Activated CD4-positive, alpha-beta T cell treated with anti-CD3 and anti-CD28 coated beads for 36 hours (primary cell): ENCODE measurements around the gene VTCN1. TPM values are rescaled to one million over a fixed set of nuclear protein-coding genes. Genes with fewer than 3 reads are reported as not detected.

Source experiments
- ATAC-seq: fragments of 200-7000 bp; cut with Tn5 transposase; one replicate; pipeline ENCODE4 v1.10.0; 2021; ENCODE audit warnings: mild to moderate bottlenecking, moderate library complexity
- CTCF ChIA-PET: fragments of 350-600 bp; sonication (Branson Sonifier 250); formaldehyde crosslinking; loops from one replicate; lab custom pipeline; 2021; ENCODE audit warnings: antibody characterized with exemption; lab: Charles Lee
- POLR2A ChIA-PET: fragments of 350-600 bp; sonication (Branson Sonifier 250); formaldehyde crosslinking; loops from one replicate; lab custom pipeline; 2021; ENCODE audit warnings: antibody characterized with exemption, inconsistent platforms; lab: Charles Lee
- DNase-seq: peaks from one replicate; pipeline ENCODE4 v3.0.0-alpha.2; 2020
- H3K27ac Mint-ChIP-seq: one replicate; pipeline ENCODE4 v1.8.0; 2021; ENCODE audit warnings: mixed read lengths
- H3K27me3 Mint-ChIP-seq: one replicate; pipeline ENCODE4 v1.8.0; 2021; ENCODE audit warnings: mixed read lengths
- H3K36me3 Mint-ChIP-seq: one replicate; pipeline ENCODE4 v1.8.0; 2021; ENCODE audit warnings: low read depth, mixed read lengths
- H3K4me1 Mint-ChIP-seq: one replicate; pipeline ENCODE4 v1.8.0; 2021; ENCODE audit warnings: mixed read lengths
- H3K4me3 Mint-ChIP-seq: one replicate; pipeline ENCODE4 v1.8.0; 2021; ENCODE audit warnings: mild to moderate bottlenecking, moderate library complexity, mixed read lengths
- H3K9me3 Mint-ChIP-seq: one replicate; pipeline ENCODE4 v1.8.0; 2021; ENCODE audit warnings: low read depth, mixed read lengths
- intact Hi-C, 2 experiments: fragments of 100-400 bp; cut with DNase I in 1 of 2; cut with micrococcal nuclease in 1 of 2; formaldehyde crosslinking; loops; one replicate each; pipeline versions ENCODE4 v1.14.2 to v1.15.1; 2022 to 2024; cut with DNase I, micrococcal nuclease
- total RNA-seq, 2 experiments: library from RNA; stranded (reverse); gene quantifications; one replicate each; pipeline ENCODE4 v1.2.3, GENCODE V29; 2021

Gene VTCN1
- total RNA-seq, 2 experiments from 2014 or later: not detected

- Mint-ChIP-seq H3K4me1 (no peaks in the 10 kb centered on the region), H3K36me3 (no peaks in the 10 kb centered on the region), H3K9me3 (no peaks in the 10 kb centered on the region), H3K4me3 (no peak overlapping the region), H3K27ac (no peak overlapping the region), H3K27me3 (no peaks in the 10 kb centered on the region)
- ATAC-seq: no peak
- ChIA-PET CTCF (interaction anchor here (0.6 kb wide), 1 partner anchor 680 kb away, joined by 4 read pairs; no protein-coding TSS in a partner anchor), POLR2A (no interaction called here)
- intact Hi-C loops: no loop called here
- DNase-seq: no peak
These were observed 31.3 kb downstream of the VTCN1 start for GRCh38 chr1:117179471-117179870.

GRCh38 chr1:117178756-117179155 lies 32.0 kb downstream of the VTCN1 start:
- POLR2A ChIA-PET: no interaction called here
- no peak overlapping the region for H3K27ac Mint-ChIP-seq
- CTCF ChIA-PET: interaction anchor here (0.6 kb wide), 1 partner anchor 680 kb away, joined by 4 read pairs; no protein-coding TSS in a partner anchor
- H3K27me3 Mint-ChIP-seq: no peaks in the 10 kb centered on the region
- ATAC-seq (no peak), DNase-seq (no peak)
- no peaks in the 10 kb centered on the region for H3K9me3 Mint-ChIP-seq
- no peaks in the 10 kb centered on the region for H3K4me1 Mint-ChIP-seq
- H3K4me3 Mint-ChIP-seq: no peak overlapping the region
- intact Hi-C loops: no loop called here
- no peaks in the 10 kb centered on the region for H3K36me3 Mint-ChIP-seq

GRCh38 chr1:117177376-117177775 lies 33.4 kb downstream of the VTCN1 start:
- ATAC-seq: no peak
- DNase-seq: no peak
- no peaks in the 10 kb centered on the region for H3K4me1 Mint-ChIP-seq
- H3K27ac Mint-ChIP-seq: no peak overlapping the region
- no peaks in the 10 kb centered on the region for H3K36me3 Mint-ChIP-seq
- no peaks in the 10 kb centered on the region for H3K27me3 Mint-ChIP-seq
- H3K9me3 Mint-ChIP-seq: no peaks in the 10 kb centered on the region
- ChIA-PET POLR2A (no interaction called here), CTCF (interaction anchor here (0.6 kb wide), 2 partner anchors 53 to 327 kb away, joined by 3 read pairs; no protein-coding TSS in a partner anchor)
- intact Hi-C loops: no loop called here
- H3K4me3 Mint-ChIP-seq: no peak overlapping the region

GRCh38 chr1:117176579-117176978 lies 34.1 kb downstream of the VTCN1 start:
- no peak overlapping the region for H3K27ac Mint-ChIP-seq
- no peaks in the 10 kb centered on the region for H3K4me1 Mint-ChIP-seq
- ATAC-seq (no peak), DNase-seq (no peak)
- ChIA-PET CTCF (no interaction called here), POLR2A (no interaction called here)
- H3K9me3 Mint-ChIP-seq: no peaks in the 10 kb centered on the region
- H3K36me3 Mint-ChIP-seq: no peaks in the 10 kb centered on the region
- no peaks in the 10 kb centered on the region for H3K27me3 Mint-ChIP-seq
- intact Hi-C loops: no loop called here
- no peak overlapping the region for H3K4me3 Mint-ChIP-seq

- H3K36me3 Mint-ChIP-seq: no peaks in the 10 kb centered on the region
- H3K4me3 Mint-ChIP-seq: no peak overlapping the region
- no peak for ATAC-seq
- ChIA-PET CTCF (no interaction called here), POLR2A (no interaction called here)
- no peaks in the 10 kb centered on the region for H3K4me1 Mint-ChIP-seq
- no peaks in the 10 kb centered on the region for H3K9me3 Mint-ChIP-seq
- DNase-seq: no peak
- H3K27ac Mint-ChIP-seq: no peak overlapping the region
- H3K27me3 Mint-ChIP-seq: no peaks in the 10 kb centered on the region
- intact Hi-C loops: no loop called here
These were observed 35.9 kb downstream of the VTCN1 start for GRCh38 chr1:117174851-117175250.

GRCh38 chr1:117173691-117174090 lies 37.0 kb downstream of the VTCN1 start:
- Mint-ChIP-seq H3K27me3 (no peaks in the 10 kb centered on the region), H3K27ac (no peak overlapping the region), H3K36me3 (no peaks in the 10 kb centered on the region), H3K4me1 (no peaks in the 10 kb centered on the region), H3K9me3 (no peaks in the 10 kb centered on the region), H3K4me3 (no peak overlapping the region)
- POLR2A ChIA-PET: no interaction called here
- DNase-seq (no peak), ATAC-seq (no peak)
- intact Hi-C loops: no loop called here
- CTCF ChIA-PET: no interaction called here

GRCh38 chr1:117173006-117173405 lies 37.7 kb downstream of the VTCN1 start:
- no peaks in the 10 kb centered on the region for H3K4me1 Mint-ChIP-seq
- ATAC-seq (no peak), DNase-seq (no peak)
- POLR2A ChIA-PET: no interaction called here
- H3K4me3 Mint-ChIP-seq: no peak overlapping the region
- no peaks in the 10 kb centered on the region for H3K36me3 Mint-ChIP-seq
- H3K27me3 Mint-ChIP-seq: no peaks in the 10 kb centered on the region
- H3K9me3 Mint-ChIP-seq: no peaks in the 10 kb centered on the region
- no peak overlapping the region for H3K27ac Mint-ChIP-seq
- intact Hi-C loops: no loop called here
- CTCF ChIA-PET: no interaction called here

- Mint-ChIP-seq H3K36me3 (no peaks in the 10 kb centered on the region), H3K9me3 (no peaks in the 10 kb centered on the region), H3K4me3 (no peak overlapping the region), H3K27ac (no peak overlapping the region), H3K27me3 (no peaks in the 10 kb centered on the region), H3K4me1 (no peaks in the 10 kb centered on the region)
- no peak for DNase-seq
- no peak for ATAC-seq
- intact Hi-C loops: no loop called here
- CTCF ChIA-PET: no interaction called here
- POLR2A ChIA-PET: no interaction called here
These were observed 38.7 kb downstream of the VTCN1 start for GRCh38 chr1:117171900-117172511.

GRCh38 chr1:117169871-117170596 lies 40.7 kb downstream of the VTCN1 start:
- DNase-seq: no peak
- no peaks in the 10 kb centered on the region for H3K9me3 Mint-ChIP-seq
- H3K4me3 Mint-ChIP-seq: no peak overlapping the region
- intact Hi-C loops: no loop called here
- H3K36me3 Mint-ChIP-seq: no peaks in the 10 kb centered on the region
- no peaks in the 10 kb centered on the region for H3K4me1 Mint-ChIP-seq
- ChIA-PET CTCF (interaction anchor here (0.6 to 1.6 kb wide), 2 partner anchors 41 to 497 kb away, joined by 3 to 4 read pairs; no protein-coding TSS in a partner anchor), POLR2A (no interaction called here)
- ATAC-seq: no peak
- H3K27me3 Mint-ChIP-seq: no peaks in the 10 kb centered on the region
- H3K27ac Mint-ChIP-seq: no peak overlapping the region

GRCh38 chr1:117167402-117167801 lies 43.3 kb downstream of the VTCN1 start:
- POLR2A ChIA-PET: no interaction called here
- H3K4me3 Mint-ChIP-seq: no peak overlapping the region
- no peaks in the 10 kb centered on the region for H3K36me3 Mint-ChIP-seq
- DNase-seq: no peak
- no peaks in the 10 kb centered on the region for H3K9me3 Mint-ChIP-seq
- CTCF ChIA-PET: interaction anchor here (1.1 kb wide), 1 partner anchor 39 kb away, joined by 3 read pairs; no protein-coding TSS in a partner anchor
- no peak overlapping the region for H3K27ac Mint-ChIP-seq
- peaks cover 2% of the 10 kb centered on the region for H3K27me3 Mint-ChIP-seq
- ATAC-seq: no peak
- no peaks in the 10 kb centered on the region for H3K4me1 Mint-ChIP-seq
- intact Hi-C loops: no loop called here

GRCh38 chr1:117166076-117166475 lies 44.7 kb downstream of the VTCN1 start:
- no peaks in the 10 kb centered on the region for H3K36me3 Mint-ChIP-seq
- DNase-seq: no peak
- H3K27ac Mint-ChIP-seq: no peak overlapping the region
- intact Hi-C loops: no loop called here
- no peaks in the 10 kb centered on the region for H3K9me3 Mint-ChIP-seq
- H3K27me3 Mint-ChIP-seq: peaks cover 4% of the 10 kb centered on the region
- no peak for ATAC-seq
- ChIA-PET POLR2A (no interaction called here), CTCF (no interaction called here)
- no peaks in the 10 kb centered on the region for H3K4me1 Mint-ChIP-seq
- H3K4me3 Mint-ChIP-seq: no peak overlapping the region

GRCh38 chr1:117164209-117164608 lies 46.5 kb downstream of the VTCN1 start:
- Mint-ChIP-seq H3K9me3 (no peaks in the 10 kb centered on the region), H3K27me3 (peaks cover 7% of the 10 kb centered on the region)

More at GRCh38 chr1:117164209-117164608, 46.5 kb downstream of the VTCN1 start:
- no peak for ATAC-seq
- H3K4me3 Mint-ChIP-seq: no peak overlapping the region
- H3K27ac Mint-ChIP-seq: no peak overlapping the region
- H3K4me1 Mint-ChIP-seq: no peaks in the 10 kb centered on the region
- CTCF ChIA-PET: no interaction called here
- DNase-seq: no peak
- no peaks in the 10 kb centered on the region for H3K36me3 Mint-ChIP-seq
- POLR2A ChIA-PET: no interaction called here
- intact Hi-C loops: no loop called here
